GM10248 (cell line): ENCODE data around the gene RPL37.

Experiments used
- CTCF ChIA-PET: fragments of 300-600 bp; sonication (Branson Sonifier 250); formaldehyde crosslinking; extraction: SDS; loops from one replicate; lab custom pipeline; 2021; ENCODE audit warnings: antibody characterized with exemption; lab: Yijun Ruan, JAX
- POLR2A ChIA-PET: fragments of 350-650 bp; sonication (Branson Sonifier 250); formaldehyde crosslinking; extraction: SDS; loops from one replicate; lab custom pipeline; 2020; ENCODE audit warnings: antibody characterized with exemption; lab: Yijun Ruan, JAX
- DNase-seq: peaks from one replicate; pipeline ENCODE4 v3.0.0; 2012; ENCODE audit errors: extremely low spot score
- TF ChIP-seq, protein P1 (sequence below): IDR thresholded peaks from 2 replicates; pipeline ENCODE4 v1.5.1; 2012; ENCODE audit warnings: mild to moderate bottlenecking, low read depth; ENCODE audit errors: extremely low read depth, missing control alignments, control extremely low read depth

RPL37 gene

GRCh38 chr5:40823459-40823858 is 11.6 kb downstream of the RPL37 start:
- TF ChIP-seq, protein P1, sequence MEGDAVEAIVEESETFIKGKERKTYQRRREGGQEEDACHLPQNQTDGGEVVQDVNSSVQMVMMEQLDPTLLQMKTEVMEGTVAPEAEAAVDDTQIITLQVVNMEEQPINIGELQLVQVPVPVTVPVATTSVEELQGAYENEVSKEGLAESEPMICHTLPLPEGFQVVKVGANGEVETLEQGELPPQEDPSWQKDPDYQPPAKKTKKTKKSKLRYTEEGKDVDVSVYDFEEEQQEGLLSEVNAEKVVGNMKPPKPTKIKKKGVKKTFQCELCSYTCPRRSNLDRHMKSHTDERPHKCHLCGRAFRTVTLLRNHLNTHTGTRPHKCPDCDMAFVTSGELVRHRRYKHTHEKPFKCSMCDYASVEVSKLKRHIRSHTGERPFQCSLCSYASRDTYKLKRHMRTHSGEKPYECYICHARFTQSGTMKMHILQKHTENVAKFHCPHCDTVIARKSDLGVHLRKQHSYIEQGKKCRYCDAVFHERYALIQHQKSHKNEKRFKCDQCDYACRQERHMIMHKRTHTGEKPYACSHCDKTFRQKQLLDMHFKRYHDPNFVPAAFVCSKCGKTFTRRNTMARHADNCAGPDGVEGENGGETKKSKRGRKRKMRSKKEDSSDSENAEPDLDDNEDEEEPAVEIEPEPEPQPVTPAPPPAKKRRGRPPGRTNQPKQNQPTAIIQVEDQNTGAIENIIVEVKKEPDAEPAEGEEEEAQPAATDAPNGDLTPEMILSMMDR: no peak
- ChIA-PET CTCF (interaction anchor here (0.9 to 1.0 kb wide), 2 partner anchors 11 to 13 kb away, joined by 3 read pairs; no protein-coding TSS in a partner anchor), POLR2A (interaction anchor here (1.5 to 2.8 kb wide), 2 partner anchors 9 to 12 kb away, joined by 7 to 13 read pairs; partner anchors contain the start of gene RPL37)
- no peak for DNase-seq

DNA sequence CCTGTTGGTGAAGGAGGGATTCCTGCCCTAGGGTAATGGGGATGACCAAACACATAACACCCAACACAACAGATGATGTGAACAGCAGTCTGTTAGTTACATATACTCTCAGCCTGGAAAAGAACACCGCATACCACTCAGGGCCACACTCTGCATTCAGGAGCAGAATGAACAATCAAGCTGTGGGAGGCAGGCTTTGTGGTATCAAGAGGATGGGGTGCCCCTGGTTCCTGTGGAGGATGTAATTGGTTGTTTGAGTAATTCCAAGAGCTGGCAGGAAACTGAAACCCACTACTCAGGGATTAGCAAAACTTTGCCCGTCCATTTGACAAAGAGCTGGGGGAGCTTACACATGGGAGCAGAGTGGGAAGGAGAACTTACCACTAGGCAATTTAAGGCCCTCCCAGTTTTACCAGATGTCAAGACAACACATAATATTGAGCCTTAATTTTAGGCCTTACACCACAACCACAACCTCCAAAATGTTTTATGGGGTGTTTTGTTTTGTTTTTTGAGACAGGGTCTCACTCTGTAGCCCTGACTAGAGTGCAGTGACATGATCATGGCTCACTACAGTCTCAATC is 21.2 kb downstream of the RPL37 start:
- CTCF ChIA-PET: no interaction called here
- TF ChIP-seq, protein P1: no peak
- no peak for DNase-seq
- POLR2A ChIA-PET: interaction anchor here (0.6 to 1.0 kb wide), 2 partner anchors 18 to 550 kb away, joined by 3 to 6 read pairs; no protein-coding TSS in a partner anchor

DNA sequence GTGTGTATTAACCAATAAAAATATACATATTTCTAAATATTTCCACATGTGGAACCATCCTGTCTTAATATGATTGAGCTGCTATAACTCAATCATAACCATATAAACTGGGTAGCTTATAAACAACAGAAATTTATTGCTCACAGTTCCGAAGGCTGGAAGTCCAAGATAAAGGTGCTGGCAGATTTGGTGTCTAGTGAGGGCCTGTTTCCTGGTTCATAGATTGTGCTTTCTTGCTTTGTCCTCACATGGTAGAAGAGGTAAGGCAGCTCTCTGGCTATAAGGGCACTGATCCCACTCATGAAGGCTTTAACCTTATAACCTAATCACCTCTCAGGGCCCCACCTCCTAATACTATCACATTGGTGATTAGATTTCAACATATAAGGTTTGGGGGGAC is 22.9 kb downstream of the RPL37 start:
- TF ChIP-seq, protein P1: no peak
- POLR2A ChIA-PET: no interaction called here
- DNase-seq: no peak
- CTCF ChIA-PET: interaction anchor here (0.7 to 1.3 kb wide), 4 partner anchors 9 to 66 kb away, joined by 3 read pairs; no protein-coding TSS in a partner anchor

- ChIA-PET POLR2A (no interaction called here), CTCF (interaction anchor here (0.7 kb wide), 1 partner anchor 11 kb away, joined by 3 read pairs; no protein-coding TSS in a partner anchor)
- TF ChIP-seq, protein P1: no peak
- DNase-seq: no peak
Measured at GRCh38 chr5:40801771-40802562, 33.1 kb downstream of the RPL37 start.

DNA sequence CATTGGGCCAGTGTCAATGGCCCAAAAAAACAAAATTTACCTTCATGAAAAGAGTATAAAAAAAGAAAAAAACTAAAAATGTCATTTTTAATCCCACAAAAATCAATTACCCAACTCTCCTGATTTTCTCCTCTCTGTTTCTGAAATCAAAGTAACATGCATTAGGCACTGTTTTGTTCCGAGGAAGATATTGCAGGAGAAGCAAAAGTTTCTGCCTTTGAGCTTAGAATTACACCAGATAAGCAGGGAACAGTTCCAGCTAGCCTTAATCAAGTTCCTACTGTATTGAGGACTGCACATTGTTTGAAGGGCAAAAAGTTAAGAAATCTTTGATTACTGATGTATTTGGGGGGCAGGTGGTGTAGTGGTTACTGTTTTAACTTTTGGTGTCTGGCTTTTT is 35.8 kb downstream of the RPL37 start:
- ChIA-PET POLR2A (no interaction called here), CTCF (interaction anchor here (1.0 kb wide), 2 partner anchors 22 to 36 kb away, joined by 3 read pairs; no protein-coding TSS in a partner anchor)
- TF ChIP-seq, protein P1: no peak
- DNase-seq: no peak

- POLR2A ChIA-PET: interaction anchor here (0.6 kb wide), 1 partner anchor 46 kb away, joined by 7 read pairs; no protein-coding TSS in a partner anchor
- CTCF ChIA-PET: interaction anchor here (0.6 to 1.0 kb wide), 3 partner anchors 12 to 35 kb away, joined by 3 to 4 read pairs (median 3); no protein-coding TSS in a partner anchor
- DNase-seq: no peak
- TF ChIP-seq, protein P1: no peak
Measured at GRCh38 chr5:40798801-40799210, 36.2 kb downstream of the RPL37 start.
